Esophagus squamous epithelium (tissue), 4 donors: Measurements from ENCODE around the gene BRINP3.

Experiments used
- CTCF ChIP-seq, 6 experiments: fragments of 450-650 bp in 4 of 6; fragments of 200-600 bp in 2 of 6; sonication (generic) in 2 of 6; IDR thresholded peaks; one replicate each; pipeline ENCODE4 v1.5.1; 2016 to 2019; ENCODE audit warnings: antibody characterized with exemption in 6 of 6, mild to moderate bottlenecking in 4 of 6, moderate library complexity in 4 of 6
- POLR2A ChIP-seq, 4 donors: fragments of 450-650 bp; IDR thresholded peaks; one replicate each; pipeline ENCODE4 v1.6.1; 2017; ENCODE audit warnings: antibody characterized with exemption in 4 of 4, mild to moderate bottlenecking in 4 of 4, moderate library complexity in 3 of 4

- TF ChIP-seq POLR2A (IDR thresholded peaks at IDR 0.05) = no peak
- TF ChIP-seq CTCF (IDR thresholded peaks at IDR 0.05) = no peak
These were observed 308.8 kb downstream of the BRINP3 start for GRCh38 chr1:190168893-190169280.
